ENCODE data around the gene CYGB.

CYGB gene

GRCh38 chr17:76537578-76538280 lies at the start of gene CYGB:
CYGB (minus strand) TSS chr17:76537709; CDS start chr17:76537542, 167 bp downstream.
- H3K4me3 ChIP-seq (replicated peaks; ENCODE audit: low read depth, low read length), result peak within 1 kb of the TSS; percentile 73
- TF ChIP-seq CTCF (IDR thresholded peaks at IDR 0.05; ENCODE audit: low read length, missing control alignments), result no peak
- peak; percentile 85 for DNase-seq (ENCODE audit: low read depth)

- H3K4me3 ChIP-seq (replicated peaks; ENCODE audit: low read depth, low read length), result no peak overlapping the region
- no peak for TF ChIP-seq CTCF (IDR thresholded peaks at IDR 0.05; ENCODE audit: low read length, missing control alignments)
These were observed 49.4 kb upstream of the CYGB start for GRCh38 chr17:76586741-76587487.

GRCh38 chr17:76585649-76586593 lies 48.4 kb upstream of the CYGB start, which contains the start of gene ST6GALNAC2:
ST6GALNAC2 (minus strand) TSS chr17:76585860; CDS start chr17:76585808, 52 bp downstream.
- H3K4me3 ChIP-seq (replicated peaks; ENCODE audit: low read depth, low read length), result peak within 1 kb of the TSS; percentile 52
- TF ChIP-seq CTCF (IDR thresholded peaks at IDR 0.05; ENCODE audit: low read length, missing control alignments), result peak; percentile 3
- peak; percentile 42 for DNase-seq (ENCODE audit: low read depth)

More at GRCh38 chr17:76586741-76587487, 49.4 kb upstream of the CYGB start:
- DNase-seq (ENCODE audit: low read depth), result no peak

GRCh38 chr17:76585033-76585648 lies 47.6 kb upstream of the CYGB start:
- no peak for DNase-seq (ENCODE audit: low read depth)
- H3K4me3 ChIP-seq (replicated peaks; ENCODE audit: low read depth, low read length), result peak overlapping the region; percentile 52
- no peak for TF ChIP-seq CTCF (IDR thresholded peaks at IDR 0.05; ENCODE audit: low read length, missing control alignments)

GRCh38 chr17:76584427-76585032 lies 47.0 kb upstream of the CYGB start:
- no peak for TF ChIP-seq CTCF (IDR thresholded peaks at IDR 0.05; ENCODE audit: low read length, missing control alignments)
- no peak for DNase-seq (ENCODE audit: low read depth)
- H3K4me3 ChIP-seq (replicated peaks; ENCODE audit: low read depth, low read length), result peak overlapping the region; percentile 52

- no peak for DNase-seq (ENCODE audit: low read depth)
- TF ChIP-seq CTCF (IDR thresholded peaks at IDR 0.05; ENCODE audit: low read length, missing control alignments), result no peak
- no peak overlapping the region for H3K4me3 ChIP-seq (replicated peaks; ENCODE audit: low read depth, low read length)
These were observed 45.2 kb upstream of the CYGB start for GRCh38 chr17:76582660-76583059.
